Osteocyte (in vitro differentiated cells): ENCODE measurements around the gene SPATC1L. TPM values are rescaled to one million over a fixed set of nuclear protein-coding genes. Genes with fewer than 3 reads are reported as not detected.

Experiments
- DNase-seq: peaks from one replicate; pipeline ENCODE4 v3.0.0; 2021; ENCODE audit warnings: mixed read lengths; ENCODE audit not compliant: unreplicated experiment; ENCODE audit errors: extremely low spot score
- H3K27ac Mint-ChIP-seq: one replicate; pipeline ENCODE4 v1.8.0; 2021; ENCODE audit warnings: mild to moderate bottlenecking, mixed read lengths; ENCODE audit not compliant: unreplicated experiment
- H3K27me3 Mint-ChIP-seq: one replicate; pipeline ENCODE4 v1.8.0; 2021; ENCODE audit warnings: mixed read lengths; ENCODE audit not compliant: unreplicated experiment
- H3K36me3 Mint-ChIP-seq: one replicate; pipeline ENCODE4 v1.8.0; 2021; ENCODE audit warnings: mixed read lengths; ENCODE audit not compliant: unreplicated experiment
- H3K4me1 Mint-ChIP-seq: one replicate; pipeline ENCODE4 v1.8.0; 2021; ENCODE audit warnings: mixed read lengths; ENCODE audit not compliant: unreplicated experiment
- H3K4me3 Mint-ChIP-seq: one replicate; pipeline ENCODE4 v1.8.0; 2021; ENCODE audit warnings: mild to moderate bottlenecking, moderate library complexity, mixed read lengths; ENCODE audit not compliant: unreplicated experiment
- H3K9me3 Mint-ChIP-seq: one replicate; pipeline ENCODE4 v1.8.0; 2021; ENCODE audit warnings: mixed read lengths; ENCODE audit not compliant: unreplicated experiment
- CTCF ChIP-seq: fragments of 200-600 bp; sonication (generic); IDR thresholded peaks from 2 replicates; pipeline ENCODE4 v1.5.0; 2021; ENCODE audit warnings: antibody characterized with exemption, mild to moderate bottlenecking, moderate library complexity
- total RNA-seq: library from RNA; stranded (reverse); gene quantifications from 2 replicates; pipeline ENCODE4 v1.2.1, GENCODE V29; 2021

The SPATC1L gene
- total RNA-seq, 1 donor from 2014 or later, result 18.9 TPM

DNA sequence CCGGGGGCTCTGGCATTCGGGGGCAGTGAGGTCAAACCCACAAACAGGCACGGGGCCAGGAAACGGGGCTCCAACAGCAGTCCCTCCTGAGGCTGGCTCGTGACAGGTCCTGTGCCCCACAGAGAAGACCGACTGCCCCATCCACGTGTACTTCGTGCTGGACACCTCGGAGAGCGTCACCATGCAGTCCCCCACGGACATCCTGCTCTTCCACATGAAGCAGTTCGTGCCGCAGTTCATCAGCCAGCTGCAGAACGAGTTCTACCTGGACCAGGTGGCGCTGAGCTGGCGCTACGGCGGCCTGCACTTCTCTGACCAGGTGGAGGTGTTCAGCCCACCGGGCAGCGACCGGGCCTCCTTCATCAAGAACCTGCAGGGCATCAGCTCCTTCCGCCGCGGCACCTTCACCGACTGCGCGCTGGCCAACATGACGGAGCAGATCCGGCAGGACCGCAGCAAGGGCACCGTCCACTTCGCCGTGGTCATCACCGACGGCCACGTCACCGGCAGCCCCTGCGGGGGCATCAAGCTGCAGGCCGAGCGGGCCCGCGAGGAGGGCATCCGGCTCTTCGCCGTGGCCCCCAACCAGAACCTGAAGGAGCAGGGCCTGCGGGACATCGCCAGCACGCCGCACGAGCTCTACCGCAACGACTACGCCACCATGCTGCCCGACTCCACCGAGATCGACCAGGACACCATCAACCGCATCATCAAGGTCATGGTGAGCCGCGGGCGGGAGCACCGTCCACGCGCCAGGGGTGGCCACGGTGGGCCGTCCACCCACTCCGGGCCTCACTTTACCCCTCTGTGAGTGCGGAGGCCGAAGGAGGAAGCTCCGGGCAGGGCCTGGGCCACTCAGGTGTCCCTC lies 72.2 kb downstream of the SPATC1L start:
- TF ChIP-seq CTCF, result no peak
- Mint-ChIP-seq H3K36me3 (peaks cover 32% of the 10 kb centered on the region), H3K27me3 (no peaks in the 10 kb centered on the region), H3K27ac (no peak overlapping the region), H3K4me3 (no peak overlapping the region), H3K9me3 (peaks cover 3% of the 10 kb centered on the region), H3K4me1 (peaks cover 23% of the 10 kb centered on the region)
- peak; percentile 84 for DNase-seq

DNA sequence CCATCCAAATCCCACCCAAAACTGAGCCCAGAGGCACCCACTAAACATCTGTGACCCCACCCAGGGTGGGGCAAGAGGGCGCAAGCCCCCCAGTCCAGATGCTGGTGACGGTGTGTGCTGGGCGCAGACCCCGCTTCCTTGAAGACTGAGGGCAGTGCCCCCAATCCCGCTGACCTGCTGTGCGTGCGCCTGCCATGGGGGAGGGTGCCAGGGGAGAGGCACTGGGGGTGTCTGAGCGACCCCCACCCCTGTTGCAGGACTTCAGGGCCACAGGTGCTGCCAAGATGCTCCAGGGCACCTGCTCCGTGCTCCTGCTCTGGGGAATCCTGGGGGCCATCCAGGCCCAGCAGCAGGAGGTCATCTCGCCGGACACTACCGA lies 73.1 kb downstream of the SPATC1L start:
- no peak overlapping the region for H3K27ac Mint-ChIP-seq
- H3K4me3 Mint-ChIP-seq, result no peak overlapping the region
- H3K9me3 Mint-ChIP-seq, result peaks cover 3% of the 10 kb centered on the region
- no peaks in the 10 kb centered on the region for H3K27me3 Mint-ChIP-seq
- peak; percentile 76 for DNase-seq
- H3K36me3 Mint-ChIP-seq, result peaks cover 35% of the 10 kb centered on the region
- peaks cover 14% of the 10 kb centered on the region for H3K4me1 Mint-ChIP-seq
- TF ChIP-seq CTCF, result no peak

Other genes with a start within 250 kb of the SPATC1L start
- 1,503 and 1,582 TPM in 2 replicates for gene COL6A1, start 202.7 kb downstream of the SPATC1L start, total RNA-seq
- 1,821 and 1,951 TPM in 2 replicates for gene COL6A2, start 86.3 kb downstream of the SPATC1L start, total RNA-seq
- gene FTCD, start 28.9 kb downstream of the SPATC1L start, total RNA-seq, result 2.3 and 2.5 TPM in 2 replicates
- gene LSS, start 44.3 kb upstream of the SPATC1L start, total RNA-seq, result 92.0 and 101 TPM in 2 replicates
- gene MCM3AP, start 101.2 kb upstream of the SPATC1L start, total RNA-seq, result 99.4 and 105 TPM in 2 replicates
- 17.9 and 18.2 TPM in 2 replicates for gene YBEY, start 101.9 kb upstream of the SPATC1L start, total RNA-seq
- gene C21orf58, start 139.4 kb upstream of the SPATC1L start, total RNA-seq, result 6.9 and 9.1 TPM in 2 replicates
- 38.9 and 42.5 TPM in 2 replicates for gene PCNT, start 139.7 kb upstream of the SPATC1L start, total RNA-seq